IMR-90 (cell line): ENCODE measurements around the gene THRAP3. TPM values are rescaled to one million over a fixed set of nuclear protein-coding genes. Genes with fewer than 3 reads are reported as not detected.

Experiments used
- ATAC-seq: fragments of 200-7000 bp; cut with Tn5 transposase; 2 replicates; pipeline ENCODE4 v1.9.1; 2020; ENCODE audit warnings: low read depth, mild to moderate bottlenecking, moderate library complexity
- BruUV-seq: library from RNA; stranded (reverse); fragments of 400-500 nt; replicated peaks from 2 replicates; lab custom pipeline; 2021; lab: Mats Ljungman, UMichigan
- CTCF ChIA-PET: fragments of 300-600 bp; formaldehyde crosslinking; extraction: SDS; loops from one replicate; lab custom pipeline; 2021; ENCODE audit warnings: antibody characterized with exemption; lab: Yijun Ruan, JAX
- POLR2A ChIA-PET: fragments of 300-600 bp; sonication (Branson Sonifier 250); formaldehyde crosslinking; loops from one replicate; lab custom pipeline; 2022; ENCODE audit warnings: antibody characterized with exemption; ENCODE audit not compliant: unreplicated experiment; lab: Charles Lee
- DNase-seq: peaks from one replicate; pipeline ENCODE4 v3.0.0; 2013
- H2AFZ ChIP-seq: replicated peaks from 2 replicates; pipeline ENCODE3; 2013; ENCODE audit warnings: low read length, mild to moderate bottlenecking; ENCODE audit not compliant: poor library complexity
- H2AK5ac ChIP-seq: 2 replicates; pipeline ENCODE4 v1.6.1; 2013; ENCODE audit warnings: low read depth, low read length, inconsistent platforms
- H2AK9ac ChIP-seq: replicated peaks from 2 replicates; pipeline ENCODE3; 2013; ENCODE audit warnings: mild to moderate bottlenecking, low read depth, low read length, moderate library complexity; ENCODE audit not compliant: poor library complexity
- H2BK120ac ChIP-seq: 2 replicates; pipeline ENCODE4 v1.6.1; 2013; ENCODE audit warnings: low read depth, low read length, inconsistent platforms
- H2BK15ac ChIP-seq: 3 replicates; pipeline ENCODE4 v1.6.1; 2013; ENCODE audit warnings: low read depth, low read length, inconsistent platforms
- H2BK20ac ChIP-seq: 2 replicates; pipeline ENCODE4 v1.6.1; 2013; ENCODE audit warnings: low read depth, mild to moderate bottlenecking, inconsistent platforms, low read length, moderate library complexity
- H2BK5ac ChIP-seq: 2 replicates; pipeline ENCODE4 v1.6.1; 2013; ENCODE audit warnings: mild to moderate bottlenecking, low read depth, low read length, inconsistent platforms; ENCODE audit not compliant: poor library complexity, severe bottlenecking
- H3K14ac ChIP-seq: replicated peaks from 2 replicates; pipeline ENCODE4 v1.6.1; 2013; ENCODE audit warnings: low read depth, low read length, inconsistent platforms
- H3K18ac ChIP-seq: 2 replicates; pipeline ENCODE4 v1.6.1; 2013; ENCODE audit warnings: low read depth, low read length, control low read depth
- H3K23ac ChIP-seq: 2 replicates; pipeline ENCODE4 v1.6.1; 2013; ENCODE audit warnings: low read depth, low read length, inconsistent platforms
- H3K27ac ChIP-seq: 2 replicates; pipeline ENCODE4 v1.5.1; 2013; ENCODE audit warnings: mild to moderate bottlenecking, control low read depth, low read length; ENCODE audit not compliant: insufficient read depth
- H3K27me3 ChIP-seq: 2 replicates; pipeline ENCODE4 v1.6.1; 2013; ENCODE audit warnings: low read length; ENCODE audit not compliant: control insufficient read depth, insufficient read depth
- H3K36me3 ChIP-seq: 2 replicates; pipeline ENCODE4 v1.6.1; 2013; ENCODE audit warnings: low read length, mixed read lengths; ENCODE audit not compliant: control insufficient read depth, insufficient read depth
- H3K4ac ChIP-seq: 2 replicates; pipeline ENCODE4 v1.6.1; 2013; ENCODE audit warnings: low read depth, low read length, inconsistent platforms
- H3K4me1 ChIP-seq: 2 replicates; pipeline ENCODE4 v1.6.1; 2013; ENCODE audit warnings: low read length, mixed read lengths; ENCODE audit not compliant: control insufficient read depth, insufficient read depth
- H3K4me2 ChIP-seq: 2 replicates; pipeline ENCODE4 v1.6.1; 2013; ENCODE audit warnings: low read depth, mild to moderate bottlenecking, control low read depth, low read length, moderate library complexity
- H3K4me3 ChIP-seq: 2 replicates; pipeline ENCODE4 v1.5.1; 2013; ENCODE audit warnings: low read depth, mild to moderate bottlenecking, control low read depth, low read length, moderate library complexity; ENCODE audit not compliant: insufficient read depth
- H3K56ac ChIP-seq: 2 replicates; pipeline ENCODE4 v1.6.1; 2013; ENCODE audit warnings: low read length, inconsistent platforms; ENCODE audit not compliant: insufficient read depth; ENCODE audit errors: extremely low read depth
- H3K79me1 ChIP-seq, 2 experiments: 2 replicates each; pipeline ENCODE4 v1.6.1; 2013; ENCODE audit warnings: low read length in 2 of 2, inconsistent platforms in 1 of 2, low read depth in 1 of 2
- H3K9ac ChIP-seq: 2 replicates; pipeline ENCODE4 v1.6.1; 2013; ENCODE audit warnings: low read depth, low read length, control low read depth
- H3K9me1 ChIP-seq: 2 replicates; pipeline ENCODE4 v1.6.1; 2013; ENCODE audit warnings: low read length, inconsistent platforms; ENCODE audit not compliant: insufficient read depth
- H3K9me3 ChIP-seq: 2 replicates; pipeline ENCODE4 v1.6.1; 2013; ENCODE audit warnings: low read length; ENCODE audit not compliant: control insufficient read depth, insufficient read depth
- H4K20me1 ChIP-seq: 2 replicates; pipeline ENCODE4 v1.6.1; 2013; ENCODE audit warnings: low read length, inconsistent platforms; ENCODE audit not compliant: insufficient read depth
- H4K5ac ChIP-seq: 2 replicates; pipeline ENCODE4 v1.6.1; 2013; ENCODE audit warnings: mild to moderate bottlenecking, low read depth, low read length, control low read depth
- H4K8ac ChIP-seq, 2 experiments: 2 replicates each; pipeline ENCODE4 v1.6.1; 2013; ENCODE audit warnings: low read depth in 2 of 2, low read length in 2 of 2, control low read depth in 1 of 2, inconsistent platforms in 1 of 2
- H4K91ac ChIP-seq: 2 replicates; pipeline ENCODE4 v1.6.1; 2013; ENCODE audit warnings: low read depth, low read length, inconsistent platforms; ENCODE audit not compliant: insufficient read depth
- BHLHE40 ChIP-seq: fragments of 150-350 bp; IDR thresholded peaks from 2 replicates; pipeline ENCODE4 v1.6.1; 2016; ENCODE audit warnings: mild to moderate bottlenecking, low read depth, low read length
- FOS ChIP-seq: fragments of 150-350 bp; IDR thresholded peaks from 2 replicates; pipeline ENCODE4 v1.6.1; 2016; ENCODE audit warnings: low read depth, low read length
- MAFK ChIP-seq: IDR thresholded peaks from 2 replicates; pipeline ENCODE4 v1.6.1; 2012; ENCODE audit warnings: low read depth, low read length, improper control_type of control experiment
- MAZ ChIP-seq: IDR thresholded peaks from 2 replicates; pipeline ENCODE4 v1.6.1; 2012; ENCODE audit warnings: low read depth, mild to moderate bottlenecking, low read length, improper control_type of control experiment, moderate library complexity, borderline replicate concordance
- MXI1 ChIP-seq: IDR thresholded peaks from 2 replicates; pipeline ENCODE4 v1.6.1; 2012; ENCODE audit warnings: low read depth, mild to moderate bottlenecking, low read length, moderate library complexity, borderline replicate concordance
- RCOR1 ChIP-seq: IDR thresholded peaks from 2 replicates; pipeline ENCODE4 v1.6.1; 2012; ENCODE audit warnings: mild to moderate bottlenecking, low read length, improper control_type of control experiment; ENCODE audit not compliant: insufficient replicate concordance
- RFX5 ChIP-seq: IDR thresholded peaks from 2 replicates; pipeline ENCODE4 v1.8.0; 2012; ENCODE audit warnings: low read depth, mild to moderate bottlenecking, low read length, moderate library complexity
- WGBS, 2 experiments: methylation state at CpG; one replicate each; pipeline versions ENCODE4 v1.1.5 to v1.1.7; 2013; ENCODE audit warnings: missing lambda C conversion rate in 2 of 2; ENCODE audit not compliant: insufficient read length in 1 of 2; ENCODE audit errors: extremely low coverage in 2 of 2; 5-methylcytosine and 5-hydroxymethylcytosine counted together
- dilution Hi-C: fragments of 300-500 bp; cut with HindIII; formaldehyde crosslinking; loops from one replicate; pipeline ENCODE4 v1.14.3; 2018; ENCODE audit warnings: low sequenced_read_pairs; ENCODE audit not compliant: unreplicated experiment
- in situ Hi-C: fragments of 300-500 bp; cut with MboI; formaldehyde crosslinking; loops from 3 replicates; pipeline ENCODE4 v1.14.3; 2019; ENCODE audit warnings: low sequenced_read_pairs, inconsistent platforms, mixed read lengths
- intact Hi-C: fragments of 100-400 bp; cut with micrococcal nuclease; formaldehyde crosslinking; loops from 2 replicates; pipeline ENCODE4 v1.10.0; 2022
- polyA plus RNA-seq, 3 experiments: library from polyadenylated mRNA; depleted of rRNA; stranded (reverse); fragments of >200 nt; gene quantifications; 2 replicates each; pipeline ENCODE4 v1.2.3, GENCODE V29; 2012; ENCODE audit warnings: low replicate concordance in 1 of 3
- total RNA-seq: library from RNA; depleted of rRNA; stranded (reverse); fragments of >200 nt; gene quantifications from 2 replicates; pipeline ENCODE4 v1.2.3, GENCODE V29; 2012

The THRAP3 gene
- total and polyA plus RNA-seq, 2 of the 4 experiments (the other 2 are of a cell fraction) = 60.6 to 66.5 TPM

GRCh38 chr1:36258960-36259344 is 34.7 kb downstream of the THRAP3 start:
- Histone ChIP-seq H3K4ac (no peak overlapping the region), H3K27ac (no peak overlapping the region), H2AK5ac (no peak overlapping the region), H2BK120ac (no peak overlapping the region), H3K23ac (no peak overlapping the region), H3K27me3 (no peaks in the 10 kb centered on the region), H3K9ac (no peak overlapping the region), H2BK20ac (no peak overlapping the region), H4K5ac (no peak overlapping the region), H3K14ac (no peak overlapping the region), H3K18ac (no peak overlapping the region), H4K20me1 (peaks cover 66% of the 10 kb centered on the region), H3K4me1 (peaks cover 8% of the 10 kb centered on the region), H2AK9ac (no peak overlapping the region), H3K4me3 (no peak overlapping the region), H3K56ac (no peak overlapping the region), H3K36me3 (peaks cover 7% of the 10 kb centered on the region), H4K91ac (no peak overlapping the region), H3K4me2 (no peak overlapping the region), H2BK5ac (no peak overlapping the region), H2BK15ac (no peak overlapping the region), H2AFZ (no peak overlapping the region), H3K9me3 (no peaks in the 10 kb centered on the region), H4K8ac (no peak overlapping the region), H3K79me1 (peaks cover 11 to 63% of the 10 kb centered on the region in 2 experiments; a peak in 3 of 4 replicates), H3K9me1 (peaks cover 11% of the 10 kb centered on the region; the same call in 1 of the 2 replicates)
- dilution Hi-C loops = no loop called here
- WGBS, 2 experiments = no CpG with 5 or more reads among the region's 1 CpG
- CTCF ChIA-PET = interaction anchor here (0.9 kb wide), 1 partner anchor 109 kb away, joined by 3 read pairs; the partner anchor contains the start of gene TRAPPC3
- POLR2A ChIA-PET = no interaction called here
- TF ChIP-seq MAFK (no peak), MAZ (no peak), BHLHE40 (no peak), RCOR1 (no peak), MXI1 (no peak), FOS (no peak), RFX5 (no peak)
- peak; percentile 36 for DNase-seq
- intact Hi-C loops = no loop called here
- in situ Hi-C loops = no loop called here
- BruUV-seq = no TSS peak
- ATAC-seq = no peak
